ENCODE measurements around the gene TBX6.
"Not testable (repeated sequence)": the region's sequence is repeated elsewhere in the genome, so short reads cannot be mapped to it uniquely, and the experiment has no call there.

TBX6 gene

GRCh38 chr16:30065102-30065942 lies 26.4 kb downstream of the TBX6 start, which contains the start of gene ALDOA:
Gene ALDOA, plus strand, starts transcription at chr16:30065760. Its CDS starts 1,138 bp downstream, at chr16:30066898.
- DNase-seq, result peak; percentile 96

DNA sequence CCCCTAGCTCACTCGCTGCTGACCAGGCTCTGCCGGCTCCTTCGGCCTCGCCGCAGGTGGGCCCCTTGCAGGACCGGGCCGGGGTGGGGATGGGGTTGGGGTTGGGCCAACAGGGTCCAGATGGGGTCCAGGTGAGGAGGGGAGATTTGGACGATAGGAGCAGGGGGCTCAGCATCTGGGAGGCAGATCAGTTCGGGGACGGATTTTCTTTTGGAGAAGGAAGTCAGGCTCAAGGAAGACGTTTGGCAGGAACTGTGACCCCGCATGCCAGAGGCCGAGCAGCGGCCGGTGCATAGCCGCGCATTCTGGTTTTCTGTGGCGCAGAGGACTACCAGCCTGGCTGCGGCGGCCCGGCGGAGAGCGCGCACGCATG lies 27.0 kb downstream of the TBX6 start:
- DNase-seq, result no peak

GRCh38 chr16:30063893-30064728 lies 27.6 kb downstream of the TBX6 start:
- peak; percentile 78 for DNase-seq

DNA sequence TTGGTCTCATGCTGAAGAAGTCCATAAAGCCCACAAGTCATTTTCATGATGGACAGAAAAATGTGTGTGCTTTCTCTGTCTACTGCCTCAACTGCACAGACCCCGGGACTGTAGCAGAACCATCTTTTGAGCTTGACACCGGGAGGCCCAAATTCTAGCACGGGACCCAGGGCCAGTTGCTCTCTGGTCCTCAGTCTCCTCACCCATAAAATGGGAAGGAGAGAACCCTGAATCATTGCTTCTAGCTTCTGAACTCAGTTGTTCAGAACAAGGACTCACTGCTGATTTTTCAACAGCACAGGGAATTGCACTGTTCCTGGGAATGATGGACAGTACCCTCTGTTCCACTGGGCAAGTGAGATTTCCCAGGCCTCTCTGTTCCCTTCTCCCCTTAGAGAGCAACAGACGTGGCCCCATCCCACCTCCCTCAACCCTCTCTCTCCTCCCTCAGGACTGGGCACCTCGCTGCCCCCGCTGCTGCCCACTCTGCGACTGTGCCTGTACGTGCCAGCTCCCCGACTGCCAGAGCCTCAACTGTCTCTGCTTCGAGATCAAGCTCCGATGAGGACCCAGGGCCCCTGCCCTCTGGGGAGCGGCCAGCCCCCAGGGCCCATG lies 28.3 kb downstream of the TBX6 start:
- DNase-seq, result no peak

DNA sequence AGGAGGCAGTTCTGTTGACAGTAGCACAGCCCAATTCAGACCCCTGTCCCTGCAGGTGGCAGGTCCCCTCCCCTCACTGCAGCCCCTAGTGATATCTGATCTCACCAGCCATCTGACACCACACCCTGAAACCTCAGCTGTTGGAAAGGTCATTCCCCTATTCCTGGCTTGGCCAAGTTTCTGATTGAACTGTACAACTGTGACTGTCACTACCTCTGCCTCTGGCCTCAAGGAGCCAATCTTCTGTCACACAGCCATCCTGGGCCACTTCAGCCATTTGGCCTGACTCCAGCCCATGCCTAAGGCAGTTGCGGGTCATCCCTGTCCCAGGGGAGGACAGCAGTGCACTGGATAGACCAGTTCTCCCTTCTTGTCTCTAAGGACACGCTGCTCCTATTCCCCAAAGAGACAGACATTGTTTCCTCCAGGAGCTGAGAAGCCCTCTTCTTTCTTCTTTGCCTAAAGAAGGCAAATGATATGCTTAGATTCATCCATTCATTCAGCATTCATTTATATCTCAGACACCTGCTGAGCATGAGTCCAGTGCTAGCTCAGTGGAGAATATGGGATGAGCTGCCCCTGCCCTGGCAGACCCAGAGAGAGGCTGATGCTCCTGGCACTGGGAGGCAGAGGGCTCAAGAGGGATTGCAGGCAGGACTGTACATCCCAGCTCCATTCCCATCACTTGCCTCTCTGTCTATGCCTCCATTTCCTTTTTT lies 30.7 kb downstream of the TBX6 start:
- DNase-seq, result no peak

DNA sequence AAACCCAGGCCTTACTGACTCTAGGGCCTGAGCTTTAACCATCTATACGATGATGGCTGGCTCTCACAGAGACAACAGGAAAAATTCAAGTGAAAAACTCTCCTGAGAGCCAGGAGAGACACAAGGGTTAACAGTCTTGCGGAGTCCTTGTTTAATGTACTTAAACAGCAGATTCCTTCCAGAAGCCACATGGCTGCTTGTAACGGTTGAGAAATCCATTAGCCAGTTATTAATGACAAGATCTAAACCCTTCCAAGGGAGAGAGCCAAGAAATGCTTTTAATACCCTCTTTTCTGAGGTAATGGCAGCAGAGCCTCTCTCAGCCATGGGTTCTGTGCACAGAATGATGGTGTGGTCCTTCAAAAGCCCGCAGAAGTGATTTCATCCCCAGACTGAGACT lies 31.4 kb downstream of the TBX6 start:
- DNase-seq, result no peak

DNA sequence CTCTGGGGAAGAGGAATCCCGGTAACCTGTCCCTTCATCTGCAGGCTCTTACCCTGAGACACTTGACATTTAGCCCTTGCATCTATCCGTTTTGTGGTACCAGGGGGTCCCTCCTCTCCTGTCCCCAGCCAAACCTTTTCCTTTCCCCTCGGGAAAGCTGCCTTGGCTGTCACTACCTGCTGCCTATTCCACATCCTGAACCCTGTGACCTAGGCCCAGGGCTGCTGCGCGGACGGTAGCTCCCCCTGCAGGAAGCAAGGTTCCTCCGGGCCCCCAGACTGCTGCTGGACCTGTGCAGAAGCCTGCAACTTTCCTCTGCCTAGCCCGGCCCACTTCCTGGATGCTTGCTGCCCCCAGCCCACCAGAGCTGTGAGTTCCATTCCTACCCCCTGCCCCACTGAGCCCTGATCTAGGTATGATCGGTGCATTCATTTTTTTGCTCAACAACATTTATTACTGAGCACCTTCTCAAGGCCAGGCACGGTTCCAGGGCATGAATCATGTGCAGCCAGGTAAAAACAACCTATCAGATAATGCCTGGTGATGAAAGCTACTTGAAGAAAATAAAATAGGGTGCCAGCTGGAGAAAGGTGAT lies 36.7 kb downstream of the TBX6 start:
- peak; percentile 39 for DNase-seq

DNA sequence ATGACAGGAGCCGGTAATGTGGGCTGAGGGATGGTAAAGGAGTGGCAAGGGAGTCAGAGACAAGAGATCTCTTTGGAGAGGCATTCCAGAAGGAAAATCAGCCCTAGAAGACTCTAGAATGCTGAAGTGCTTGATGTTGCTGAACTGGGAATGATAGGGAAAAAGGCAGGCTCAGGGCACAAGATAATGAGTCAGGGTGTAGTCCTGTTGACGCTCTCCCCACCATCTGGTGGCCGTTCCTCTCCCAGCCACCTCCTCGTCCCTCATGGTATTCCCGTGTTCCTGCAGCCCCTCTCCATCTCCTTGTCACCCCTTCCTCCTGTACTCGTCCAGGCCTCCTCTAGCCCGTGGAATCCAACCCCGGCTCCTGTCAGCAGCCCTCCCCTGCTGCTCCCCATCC lies 37.3 kb downstream of the TBX6 start:
- DNase-seq, result no peak

GRCh38 chr16:30053376-30054015 lies 38.2 kb downstream of the TBX6 start:
- no peak for DNase-seq

DNA sequence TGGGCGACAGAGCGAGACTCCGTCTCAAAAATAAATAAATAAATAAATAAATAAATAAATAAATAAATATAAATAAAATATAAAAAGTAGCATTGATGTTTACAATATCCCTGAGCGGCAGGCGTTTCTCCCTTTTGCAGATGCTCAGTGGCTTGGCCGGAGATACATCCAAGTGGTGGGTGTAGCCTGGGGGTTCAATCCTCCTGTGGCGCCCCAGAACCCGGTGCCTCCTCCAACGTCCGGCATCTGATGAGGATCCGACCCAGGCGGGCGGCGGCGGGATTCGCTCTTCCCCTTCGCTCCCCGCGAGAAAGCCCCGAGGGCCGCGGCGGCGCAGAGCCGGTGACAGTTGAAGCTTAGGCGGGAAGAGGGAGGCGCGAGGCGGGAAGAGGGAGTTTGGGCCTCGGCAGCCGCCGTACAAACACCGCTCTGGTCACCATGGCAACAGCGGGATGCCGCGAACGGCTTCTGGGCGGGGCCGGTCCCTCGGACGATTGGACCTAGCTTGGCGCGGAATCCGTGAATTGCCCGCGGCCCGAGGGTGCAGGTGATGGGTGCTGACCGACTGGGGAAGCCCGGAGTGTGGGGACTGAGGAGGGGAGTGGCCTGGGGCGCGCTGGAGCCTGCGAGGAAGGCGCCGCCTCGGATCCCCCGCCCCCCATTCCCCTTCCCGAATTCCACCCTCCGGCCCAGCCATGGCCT lies 38.9 kb downstream of the TBX6 start:
- DNase-seq, result peak; percentile 88

DNA sequence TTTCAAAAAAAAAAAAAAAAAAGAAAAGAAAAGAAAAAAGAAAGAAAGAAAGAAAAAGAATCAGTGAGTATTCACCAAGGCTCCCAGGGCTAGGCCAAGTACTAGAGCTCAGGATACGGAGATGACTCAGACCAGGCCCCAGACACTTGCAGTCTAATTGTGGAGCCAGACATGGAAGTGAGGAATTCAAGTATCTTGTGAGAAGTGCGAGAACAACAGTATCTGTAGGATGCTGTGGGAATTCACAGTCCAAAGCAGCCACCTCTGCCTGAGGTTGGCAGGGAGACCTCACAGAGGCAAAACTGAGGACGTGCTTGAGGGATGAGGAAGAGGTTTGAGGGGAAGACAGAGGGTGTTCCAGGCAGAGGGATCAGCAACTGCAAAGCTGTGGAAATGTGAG lies 40.2 kb downstream of the TBX6 start:
- no peak for DNase-seq

GRCh38 chr16:30049871-30050270 lies 41.9 kb downstream of the TBX6 start:
- DNase-seq, result no peak

DNA sequence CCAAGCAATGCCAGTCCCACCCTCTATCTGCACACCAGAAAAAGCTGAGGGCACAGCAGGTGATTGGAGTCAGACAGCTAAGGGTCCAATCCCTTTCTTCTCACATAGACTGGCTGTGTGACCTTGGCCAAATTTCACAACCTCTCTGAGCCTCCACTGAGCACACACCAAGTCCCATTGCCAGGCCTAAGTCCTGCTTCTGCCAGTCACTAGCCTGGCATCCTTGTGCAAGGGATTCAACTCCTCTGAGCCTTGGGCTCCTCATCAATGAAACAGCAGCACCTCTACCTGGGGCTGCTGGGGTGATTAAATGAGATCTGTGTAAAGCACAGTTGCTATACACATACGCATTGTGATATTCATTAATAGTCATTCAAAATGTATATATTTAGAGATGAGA lies 45.1 kb downstream of the TBX6 start:
- DNase-seq, result no peak

DNA sequence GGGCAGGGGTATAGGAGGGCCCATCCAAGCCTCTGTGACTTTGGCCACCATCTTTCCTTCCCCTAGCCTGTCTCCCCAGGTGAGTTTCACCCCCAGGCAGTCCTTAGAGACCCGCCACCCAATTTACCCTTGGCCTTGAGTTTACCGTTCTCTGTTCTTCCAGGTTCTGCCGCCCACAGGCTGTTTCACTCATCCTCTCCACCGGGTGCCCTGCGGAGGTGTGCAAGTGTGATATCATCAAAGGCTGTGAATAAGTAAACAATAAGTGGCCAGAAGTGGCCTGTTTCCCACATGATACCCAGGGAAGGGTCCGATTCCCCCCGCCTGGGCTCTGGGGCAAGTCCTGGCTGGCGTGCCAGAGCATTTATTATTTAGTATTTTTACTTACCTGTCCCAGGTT lies 45.5 kb downstream of the TBX6 start:
- no peak for DNase-seq

GRCh38 chr16:30041841-30042240 lies 49.9 kb downstream of the TBX6 start:
- DNase-seq, result no peak

DNA sequence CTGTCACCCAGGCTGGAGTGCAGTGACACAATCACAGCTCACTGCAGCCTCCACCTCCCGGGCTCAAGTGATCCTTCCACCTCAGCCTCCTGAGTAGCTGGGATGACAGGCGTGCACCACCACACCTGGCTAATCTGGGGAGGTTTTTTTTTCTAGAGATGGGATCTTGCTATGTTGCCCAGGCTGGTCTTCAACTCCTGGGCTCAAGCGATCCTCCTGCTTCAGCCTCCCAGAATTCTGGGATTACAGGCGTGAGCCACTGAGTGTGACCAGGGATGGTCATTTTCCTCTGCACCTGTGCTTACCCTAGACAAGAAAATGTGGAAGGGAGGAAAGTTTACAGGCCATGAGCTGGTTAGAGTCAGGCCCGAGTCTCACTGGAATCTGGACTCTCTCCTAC lies 51.0 kb downstream of the TBX6 start:
- DNase-seq, result not testable (repeated sequence)

- DNase-seq, result no peak
These were observed 51.5 kb downstream of the TBX6 start for GRCh38 chr16:30040221-30040620.

All from CD4-positive, alpha-beta T cell treated with Interleukin-15 for 1 hour (primary cell).